Fibroblast of upper back skin (primary cell): ENCODE data around the gene LPA.

ENCODE experiments used
- DNase-seq: peaks from one replicate; pipeline ENCODE4 v3.0.0-alpha.2; 2013

LPA gene

DNA sequence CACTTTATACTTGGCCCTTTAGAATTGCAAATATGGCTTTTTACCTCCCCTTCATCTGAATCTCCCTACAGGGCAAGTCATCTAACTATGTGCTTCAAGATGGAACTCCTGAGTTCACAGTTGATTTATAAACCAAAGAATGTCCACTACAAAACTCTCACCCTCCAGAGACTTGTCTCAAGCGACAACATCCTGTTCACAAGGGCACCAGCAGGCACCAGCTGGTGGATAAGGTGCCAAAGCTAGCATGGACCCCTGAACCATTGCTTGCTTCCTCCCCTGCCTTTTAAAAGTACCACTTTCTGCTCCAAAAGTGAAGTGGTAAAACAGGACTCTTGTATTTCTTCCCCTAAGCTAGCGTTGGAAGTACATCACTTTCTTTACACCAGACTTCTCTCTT lies 154.5 kb downstream of the LPA start:
- DNase-seq = no peak

DNA sequence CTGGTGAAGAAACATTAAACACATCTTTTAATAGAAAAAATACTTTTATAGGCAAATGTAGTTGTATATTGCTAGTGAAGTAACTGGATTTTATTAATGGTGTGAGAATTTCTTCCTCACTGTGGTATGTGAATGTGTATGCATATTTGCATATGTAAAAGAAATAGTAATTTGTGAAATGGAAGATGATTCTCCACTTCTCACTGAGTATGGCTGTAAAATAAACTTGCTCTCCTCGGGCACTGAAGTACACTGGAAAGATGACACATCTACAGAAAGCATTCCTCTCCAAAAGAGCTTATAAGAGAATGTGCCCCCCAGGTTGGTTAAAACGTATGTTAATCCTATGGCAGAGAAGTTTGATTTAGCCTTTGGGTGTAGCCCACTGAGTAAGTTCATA lies 155.5 kb downstream of the LPA start:
- peak; percentile 27 for DNase-seq

DNA sequence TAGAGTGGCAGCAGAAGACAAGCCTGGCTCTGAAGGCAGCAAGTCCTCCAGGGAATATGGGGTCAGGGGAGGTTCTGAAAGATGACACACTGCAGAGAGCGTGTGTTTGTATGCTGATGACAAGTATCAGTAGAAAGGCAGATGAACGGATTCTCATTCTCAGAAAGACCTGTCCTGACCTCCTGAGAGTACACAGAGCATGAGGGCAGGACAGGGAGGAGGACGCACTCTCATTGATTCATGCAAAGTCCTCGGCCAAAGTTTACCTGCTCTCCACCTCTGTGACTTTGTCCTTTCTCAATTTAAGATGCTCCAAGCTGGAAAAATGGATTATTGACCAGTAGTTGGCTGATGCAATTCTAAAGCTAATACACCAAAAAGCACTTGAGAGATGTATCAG lies 156.7 kb downstream of the LPA start:
- DNase-seq = no peak

DNA sequence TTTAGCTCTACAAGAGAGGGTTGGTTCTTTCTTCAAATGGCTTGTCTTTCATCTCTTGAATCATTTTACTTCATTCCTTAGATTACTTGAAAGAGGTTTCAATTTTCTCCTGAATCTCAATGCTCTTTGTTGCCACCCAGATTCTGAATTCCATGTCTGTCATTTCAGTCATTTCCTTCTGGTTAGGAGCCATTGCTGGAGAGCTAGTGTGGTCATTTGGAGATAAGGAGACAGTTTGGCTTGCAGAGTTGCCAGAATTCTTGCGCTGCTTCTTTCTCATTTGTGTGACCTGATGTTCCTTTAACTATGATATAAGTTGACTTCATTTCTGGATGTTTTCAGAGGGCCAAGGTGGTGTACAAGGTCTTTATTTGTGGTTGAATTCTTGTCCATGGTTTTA lies 158.1 kb downstream of the LPA start:
- DNase-seq = peak; percentile 14

DNA sequence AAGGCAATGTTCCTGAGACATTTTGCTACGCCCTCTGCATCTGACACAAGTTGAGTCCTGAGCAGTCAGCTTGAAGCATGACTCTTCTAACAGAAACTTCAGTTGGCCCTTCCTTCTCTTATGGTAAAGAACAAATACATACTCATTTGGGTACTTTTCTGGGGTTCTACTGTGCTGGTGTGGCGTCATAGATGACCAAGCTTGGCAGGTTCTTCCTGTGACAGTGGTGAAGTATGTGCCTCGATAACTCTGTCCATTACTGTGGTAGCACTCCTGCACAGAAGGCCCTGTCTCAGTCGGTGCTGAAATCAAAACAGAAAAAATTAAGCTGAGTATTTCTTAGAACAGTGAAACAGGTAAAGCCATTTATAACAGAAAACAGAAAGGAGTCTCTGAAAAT lies 163.4 kb downstream of the LPA start:
- DNase-seq = no peak

DNA sequence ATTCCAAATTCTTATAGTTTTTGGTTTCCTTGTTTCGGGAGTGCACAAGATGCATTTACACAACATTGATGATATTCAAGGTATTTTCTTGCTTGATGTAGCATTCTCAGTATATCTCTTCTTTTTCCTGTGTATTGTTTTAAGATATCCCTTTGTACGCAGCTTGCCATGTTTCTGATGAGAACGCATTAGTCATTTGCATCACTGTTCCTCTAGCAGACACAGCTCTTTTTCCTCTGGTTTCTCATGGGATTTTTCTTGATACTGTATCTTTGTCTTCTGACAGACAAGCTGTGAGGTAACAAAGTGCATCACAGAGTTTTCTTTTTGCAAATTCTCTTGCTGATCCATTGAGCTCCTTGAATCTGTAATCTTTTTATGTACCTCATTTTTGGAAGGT lies 169.5 kb downstream of the LPA start:
- DNase-seq = no peak

DNA sequence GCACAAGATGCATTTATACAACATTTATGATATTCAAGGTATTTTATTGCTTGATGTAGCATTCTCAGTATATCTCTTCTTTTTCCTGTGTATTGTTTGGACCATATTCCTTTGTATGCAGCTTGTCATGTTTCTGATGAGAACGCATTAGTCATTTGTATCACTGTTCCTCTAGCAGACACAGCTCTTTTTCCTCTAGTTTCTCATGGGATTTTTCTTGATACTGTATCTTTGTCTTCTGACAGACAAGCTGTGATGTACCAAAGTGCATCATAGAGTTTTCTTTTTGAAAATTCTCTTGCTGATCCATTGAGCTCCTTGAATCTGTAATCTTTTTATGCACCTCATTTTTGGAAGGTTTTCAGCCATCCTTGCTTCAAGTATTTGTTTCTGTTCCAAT lies 175.0 kb downstream of the LPA start:
- no peak for DNase-seq

DNA sequence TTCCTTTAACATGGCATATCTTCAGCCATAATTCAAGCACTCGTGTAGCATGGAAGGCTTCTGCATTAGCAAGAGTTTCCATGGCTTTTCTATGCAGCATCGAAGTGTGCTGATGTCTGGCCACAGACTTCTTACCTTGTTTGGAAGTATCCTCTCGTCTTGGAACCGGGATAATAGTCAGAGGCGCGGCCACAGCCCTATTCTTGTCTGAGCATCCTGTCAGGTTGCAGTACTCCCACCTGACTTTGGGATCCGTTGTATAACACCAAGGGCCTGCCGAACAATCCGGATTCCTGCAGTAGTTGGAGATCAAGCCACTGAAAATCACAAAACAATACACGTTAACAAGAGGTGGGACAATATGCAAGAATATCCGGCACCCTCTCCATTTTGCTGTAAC lies 177.0 kb downstream of the LPA start:
- DNase-seq = no peak
